Neural progenitor cell (in vitro differentiated cells): ENCODE results near the gene PGAP6.

Source experiments
- CTCF ChIP-seq: fragments of 200-600 bp; sonication (generic); IDR thresholded peaks from 2 replicates; pipeline ENCODE4 v1.5.1; 2017; ENCODE audit warnings: antibody characterized with exemption, mild to moderate bottlenecking
- EZH2phosphoT487 ChIP-seq: fragments of 200-600 bp; sonication (generic); IDR thresholded peaks from 2 replicates; pipeline ENCODE4 v1.6.1; 2017; ENCODE audit warnings: antibody characterized with exemption

- TF ChIP-seq CTCF, result no peak
- TF ChIP-seq EZH2phosphoT487, result no peak
Measured at GRCh38 chr16:379961-380761, 1.6 kb downstream of the PGAP6 start.
